ENCODE measurements around the gene CATSPERD. TPM values are rescaled to one million over a fixed set of nuclear protein-coding genes. Genes with fewer than 3 reads are reported as not detected.
"Not testable (repeated sequence)": the region's sequence is repeated elsewhere in the genome, so short reads cannot be mapped to it uniquely, and the experiment has no call there.

CATSPERD gene
- total RNA-seq, 2 donors from 2014 or later, result not detected

DNA sequence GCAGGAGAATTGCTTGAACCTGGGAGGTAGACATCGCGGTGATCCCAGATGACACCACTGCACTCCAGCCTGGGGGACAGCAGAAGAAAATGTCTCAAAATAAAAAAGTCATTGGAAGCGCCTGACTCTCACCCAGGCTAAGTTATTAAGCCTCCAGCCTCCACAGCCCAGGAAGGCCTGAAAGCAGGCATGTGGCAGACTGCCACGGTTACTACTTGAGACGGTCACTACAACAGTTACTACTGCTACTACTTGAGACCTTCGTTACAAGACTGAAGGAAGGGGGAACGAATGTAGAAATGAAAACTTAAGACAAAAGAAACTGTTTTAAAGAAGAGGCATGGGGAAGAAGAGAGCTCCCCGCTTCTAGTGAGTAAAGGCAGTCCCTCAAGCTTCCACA, 54.5 kb downstream of the CATSPERD start:
- DNase-seq (ENCODE audit: low spot score), result no peak
- intact Hi-C loops (cut with DNase I), result no loop called here

DNA sequence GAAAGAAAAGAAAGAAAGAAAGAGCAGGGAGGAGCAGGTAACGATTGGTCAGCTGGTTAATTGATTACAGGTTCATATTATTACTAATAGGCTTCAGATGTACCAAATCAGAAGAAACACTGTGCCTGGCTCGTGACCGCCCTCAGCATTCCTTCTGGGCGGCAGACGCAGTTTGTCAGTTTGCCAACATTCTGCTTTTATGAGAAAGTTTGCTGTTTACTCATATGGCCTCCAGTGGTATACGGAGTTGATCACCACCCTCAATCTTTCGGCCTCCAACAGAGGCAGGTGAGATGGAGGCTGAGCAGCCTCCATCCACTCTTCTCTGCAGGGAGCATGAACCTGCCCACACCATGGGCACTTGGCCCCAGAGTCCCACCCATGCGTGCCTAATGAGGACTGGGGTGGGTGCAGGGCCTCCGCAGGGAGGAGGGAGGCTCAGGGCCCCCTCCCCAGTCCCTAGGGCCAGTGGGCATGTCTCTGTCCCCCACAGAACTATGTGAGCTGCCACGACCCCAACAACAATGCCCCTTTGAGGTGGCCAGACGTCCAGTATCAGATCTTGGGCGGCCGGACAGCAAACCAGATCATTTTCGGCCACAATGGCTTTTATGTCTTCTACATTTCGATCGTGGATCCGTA, 55.4 kb downstream of the CATSPERD start:
- intact Hi-C loops (cut with DNase I), result no loop called here
- no peak for DNase-seq (ENCODE audit: low spot score)

DNA sequence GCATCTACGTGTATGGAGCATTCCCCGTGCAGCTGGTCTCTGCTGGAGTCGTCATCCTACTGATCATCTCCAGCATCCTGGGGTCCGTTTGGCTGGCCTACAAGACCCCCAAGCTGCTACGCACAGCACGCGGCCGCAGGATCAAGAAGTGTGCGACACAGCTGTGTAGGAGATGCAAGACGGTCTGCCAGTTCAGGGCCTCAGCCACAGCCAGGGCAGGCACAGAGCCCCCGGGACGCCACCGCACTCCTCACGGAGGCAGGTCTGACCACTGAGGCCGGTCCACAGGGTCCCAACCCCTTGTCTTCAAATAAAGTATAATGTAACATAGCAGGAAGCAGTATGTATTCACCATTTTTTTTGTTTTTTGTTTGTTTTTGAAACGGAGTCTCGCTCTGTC, 58.0 kb downstream of the CATSPERD start:
- DNase-seq (ENCODE audit: low spot score), result no peak
- intact Hi-C loops (cut with DNase I), result no loop called here

DNA sequence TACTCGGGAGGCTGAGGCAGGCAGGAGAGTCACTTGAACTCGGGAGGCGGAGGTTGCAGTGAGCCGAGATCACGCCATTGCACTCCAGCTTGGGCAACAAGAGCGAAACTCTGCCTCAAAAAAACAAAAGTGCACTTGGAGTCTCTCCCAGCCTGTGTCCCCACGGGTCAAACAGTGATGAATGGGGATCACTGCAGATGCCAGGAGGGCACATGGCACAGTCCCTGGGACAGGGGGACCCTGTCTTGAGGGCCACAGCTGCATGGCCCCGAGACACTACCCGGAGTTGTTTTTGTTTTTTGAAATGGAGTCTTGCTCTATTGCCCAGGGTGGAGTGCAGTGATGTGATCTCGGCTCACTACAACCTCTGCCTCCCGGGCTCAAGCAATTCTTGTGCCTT, 60.5 kb downstream of the CATSPERD start:
- DNase-seq (ENCODE audit: low spot score); intact Hi-C loops (cut with DNase I): not testable (repeated sequence)

DNA sequence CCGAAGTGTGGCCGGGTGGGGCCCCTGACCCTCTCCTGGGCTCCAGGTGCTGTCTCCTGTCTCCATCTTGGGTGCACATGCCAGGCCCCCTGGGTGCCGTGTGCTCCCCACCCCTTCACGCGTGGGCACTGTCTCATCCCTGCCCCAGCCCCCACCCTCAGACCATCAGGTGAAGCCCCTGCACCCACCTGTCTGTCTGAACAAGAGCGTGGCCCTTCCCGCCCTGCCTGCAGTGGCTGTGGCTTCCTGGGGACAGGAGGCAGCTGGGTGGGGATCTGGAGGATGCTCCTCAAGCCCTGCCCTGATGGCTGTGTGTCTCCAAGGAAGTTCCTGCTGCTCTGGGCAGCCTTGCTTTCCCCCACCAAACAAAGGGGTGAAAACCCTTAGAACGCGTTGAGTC, 61.9 kb downstream of the CATSPERD start:
- intact Hi-C loops (cut with DNase I), result no loop called here
- no peak for DNase-seq (ENCODE audit: low spot score)

DNA sequence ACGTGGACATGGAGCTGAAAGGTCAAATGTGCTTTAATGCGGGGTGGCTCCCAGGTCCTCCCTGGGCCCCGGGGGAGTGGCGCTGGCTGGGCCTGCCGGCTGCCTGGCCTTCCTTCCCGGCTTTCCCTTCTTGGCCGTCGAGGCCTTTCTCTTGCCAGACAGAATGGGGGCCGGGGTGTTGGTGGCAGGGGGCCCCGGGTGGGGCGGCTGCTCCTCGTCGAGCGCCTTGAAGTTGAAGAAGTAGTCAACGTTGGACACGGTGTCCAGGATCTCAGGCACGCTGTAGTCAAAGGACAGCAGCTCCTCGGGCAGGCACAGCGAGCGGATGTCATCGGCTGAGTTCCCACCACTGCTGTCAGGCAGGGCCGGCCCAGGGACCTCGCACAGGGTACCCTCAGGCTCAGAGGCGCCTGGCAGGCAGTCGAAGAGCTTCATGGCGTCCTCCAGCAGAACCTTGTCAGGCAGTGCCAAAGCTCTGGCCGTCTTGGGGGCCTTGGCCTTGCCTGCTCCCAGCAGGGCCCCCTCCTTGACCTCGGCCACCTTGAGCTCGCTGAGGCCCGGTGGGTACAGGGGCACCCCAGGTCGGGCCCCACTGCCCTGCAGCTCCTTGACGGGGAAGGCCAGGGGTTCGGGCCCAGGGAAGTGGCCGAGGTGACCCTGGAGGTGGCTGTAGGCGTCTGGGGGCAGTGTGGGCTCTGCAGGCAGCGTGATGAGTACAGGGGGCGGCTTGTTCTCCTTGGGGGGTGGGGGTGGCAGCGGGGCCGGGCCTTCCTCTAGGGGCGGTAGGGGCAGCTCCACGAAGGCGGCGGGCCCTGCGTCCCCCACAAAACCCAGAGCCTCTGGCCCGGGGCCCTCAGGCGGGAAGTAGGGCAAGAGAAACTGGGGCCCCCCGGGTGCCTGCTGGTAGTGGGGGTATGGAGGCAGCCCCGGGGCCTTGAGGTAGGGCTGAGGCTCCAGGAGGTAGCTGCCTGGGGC, 62.8 kb downstream of the CATSPERD start:
- intact Hi-C loops (cut with DNase I), result no loop called here
- DNase-seq (ENCODE audit: low spot score), result no peak

DNA sequence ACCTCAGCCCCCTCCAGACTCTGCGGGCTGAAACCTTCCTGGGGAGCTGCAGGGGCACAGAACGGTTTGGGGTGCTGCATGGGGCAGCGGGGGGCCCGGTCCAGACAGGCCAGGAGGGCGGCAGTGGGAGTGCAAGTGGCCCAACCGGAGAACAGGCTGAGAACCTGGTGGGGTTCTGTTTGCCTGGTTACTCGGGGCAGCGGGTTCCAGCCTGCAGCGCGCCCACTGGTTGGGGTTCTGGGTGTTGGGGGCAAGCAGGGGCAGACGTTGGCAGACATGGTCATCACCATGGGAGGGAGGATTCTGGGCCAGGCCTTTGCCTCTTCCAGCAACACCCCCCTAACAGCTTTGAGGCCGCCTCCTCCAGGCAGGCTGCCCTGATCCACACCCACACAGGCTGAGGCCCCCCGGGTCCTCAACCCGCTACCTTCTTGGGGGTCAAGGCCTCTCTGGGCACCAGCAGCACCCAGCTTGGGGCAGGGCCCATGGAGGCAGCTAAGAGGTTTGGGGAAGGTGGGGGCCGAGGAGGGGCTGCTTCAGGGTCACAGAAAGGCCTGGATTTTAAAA, 64.2 kb downstream of the CATSPERD start, which contains the start of gene PRR22:
PRR22 (minus strand) TSS at position 166 of the 567 bp plus-strand sequence; CDS start at position 80, 86 bp downstream.
- intact Hi-C loops (cut with DNase I), result no loop called here
- DNase-seq (ENCODE audit: low spot score), result no peak

DNA sequence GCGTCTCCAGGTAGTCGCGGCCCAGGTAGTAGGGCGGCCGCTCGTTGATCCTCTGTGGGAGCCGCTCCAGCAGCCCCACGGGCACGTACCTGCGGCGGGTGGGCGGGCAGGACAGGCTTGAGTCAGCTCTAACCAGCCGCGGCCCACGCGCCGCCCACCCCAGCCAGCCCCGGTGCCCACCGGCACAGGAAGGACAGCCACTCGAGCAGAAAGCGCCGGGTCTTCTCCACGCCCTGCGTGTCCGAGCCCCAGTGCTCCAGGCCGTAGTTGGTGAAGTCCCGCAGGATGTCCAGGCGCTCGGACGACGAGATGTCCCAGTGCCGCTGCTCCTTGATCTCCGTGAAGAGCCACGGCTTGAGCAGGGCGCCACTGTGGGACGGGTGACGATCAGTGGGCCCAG, 65.0 kb downstream of the CATSPERD start:
- intact Hi-C loops (cut with DNase I), result no loop called here

DNA sequence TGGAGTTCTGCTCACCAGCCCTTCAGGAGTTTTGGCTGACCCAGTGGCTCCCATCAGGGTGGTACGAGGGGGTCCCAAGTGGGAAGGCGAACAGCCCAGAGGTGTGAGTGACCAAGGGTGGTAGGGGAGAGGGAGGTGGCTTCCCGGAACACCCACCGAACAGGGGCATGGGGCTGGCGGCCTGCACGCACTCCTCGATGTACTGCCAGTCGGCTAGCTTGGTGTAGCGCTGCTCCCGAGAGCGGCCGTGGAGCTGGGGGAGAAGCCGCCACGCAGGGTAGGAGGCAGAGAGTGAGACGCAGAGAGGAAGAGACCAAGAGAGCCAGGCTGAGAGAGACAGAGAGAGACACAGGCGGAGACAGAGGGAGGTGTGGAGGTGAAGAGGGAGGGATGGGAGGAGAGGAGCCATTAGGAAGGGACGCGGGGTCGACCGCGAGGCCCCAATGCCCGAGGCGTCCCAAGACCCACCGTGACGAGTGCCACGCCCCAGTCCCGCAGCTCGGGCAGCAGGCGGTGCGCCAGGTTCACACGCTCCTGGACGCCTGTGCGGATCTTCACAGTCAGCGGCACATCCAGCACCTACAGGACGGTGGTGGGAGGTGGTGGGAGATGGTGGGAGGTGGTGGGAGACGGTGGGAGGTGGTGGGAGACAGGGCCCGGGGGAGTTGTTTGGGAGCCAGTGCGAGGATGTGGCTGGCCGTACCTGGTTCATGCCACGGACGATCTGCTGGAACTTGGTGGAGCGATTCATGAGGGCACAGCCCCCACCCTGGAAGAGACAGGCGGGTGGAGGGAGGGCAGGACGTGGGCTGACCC, 66.4 kb downstream of the CATSPERD start:
- intact Hi-C loops (cut with DNase I), result no loop called here
- DNase-seq (ENCODE audit: low spot score), result no peak

More for the DNA sequence above, 65.0 kb downstream of the CATSPERD start:
- DNase-seq (ENCODE audit: low spot score), result no peak

DNA sequence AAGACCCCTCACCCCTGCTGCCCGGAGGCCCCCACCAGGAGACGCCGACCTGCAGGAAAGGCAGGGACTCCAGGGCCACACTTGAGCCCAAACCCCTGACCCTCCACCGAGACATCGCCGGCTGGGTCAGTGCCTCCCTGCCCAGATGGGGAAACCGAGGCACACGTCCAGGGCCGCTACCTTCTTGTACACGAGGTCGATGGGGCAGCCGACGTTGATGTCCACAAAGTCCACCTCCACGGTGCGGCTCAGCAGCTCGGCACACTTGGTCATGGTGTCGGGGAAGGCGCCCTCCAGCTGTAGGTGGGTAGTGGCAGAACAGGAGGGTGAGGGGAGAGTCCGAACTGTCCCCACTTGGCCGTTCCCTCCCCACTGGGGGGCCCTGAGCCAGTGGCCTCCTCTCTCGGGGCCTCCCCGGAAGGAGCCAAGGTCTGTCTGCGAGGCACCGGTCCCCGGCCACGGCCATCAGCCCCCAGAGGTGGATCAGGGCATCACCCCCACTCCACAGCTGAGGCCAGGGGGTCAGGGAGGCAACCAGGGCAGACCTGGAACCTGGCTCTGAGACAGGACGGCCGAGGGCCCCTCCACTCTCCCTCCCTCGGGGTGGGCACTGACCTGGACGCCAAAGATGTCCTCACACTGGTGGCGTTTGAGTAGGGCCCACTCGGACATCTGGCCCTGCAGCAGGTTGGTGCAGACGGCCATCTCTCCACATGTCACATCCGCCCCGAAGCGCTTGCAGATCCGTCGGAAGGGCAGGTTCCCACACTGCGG, 67.2 kb downstream of the CATSPERD start:
- no peak for DNase-seq (ENCODE audit: low spot score)
- intact Hi-C loops (cut with DNase I), result no loop called here

DNA sequence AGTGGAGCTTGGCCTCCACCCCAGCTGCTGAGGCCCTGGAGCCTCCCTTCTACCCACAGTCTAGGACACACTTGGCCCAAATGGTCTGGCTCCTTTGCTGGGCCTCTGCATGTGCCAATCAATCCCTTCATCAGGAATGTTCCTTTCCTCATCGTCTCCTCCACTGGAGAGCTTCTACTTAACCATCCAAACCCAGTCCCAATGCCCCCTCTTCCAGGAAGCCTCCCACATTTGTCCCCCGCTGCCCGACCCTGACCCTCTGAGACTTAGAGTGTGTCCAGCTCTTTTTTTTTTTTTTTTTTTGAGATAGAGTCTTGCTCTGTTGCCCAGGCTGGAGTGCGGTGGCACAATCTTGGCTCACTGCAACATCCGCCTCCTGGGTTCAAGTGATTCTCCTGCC, 68.0 kb downstream of the CATSPERD start:
- no peak for DNase-seq (ENCODE audit: low spot score)
- intact Hi-C loops (cut with DNase I), result no loop called here

DNA sequence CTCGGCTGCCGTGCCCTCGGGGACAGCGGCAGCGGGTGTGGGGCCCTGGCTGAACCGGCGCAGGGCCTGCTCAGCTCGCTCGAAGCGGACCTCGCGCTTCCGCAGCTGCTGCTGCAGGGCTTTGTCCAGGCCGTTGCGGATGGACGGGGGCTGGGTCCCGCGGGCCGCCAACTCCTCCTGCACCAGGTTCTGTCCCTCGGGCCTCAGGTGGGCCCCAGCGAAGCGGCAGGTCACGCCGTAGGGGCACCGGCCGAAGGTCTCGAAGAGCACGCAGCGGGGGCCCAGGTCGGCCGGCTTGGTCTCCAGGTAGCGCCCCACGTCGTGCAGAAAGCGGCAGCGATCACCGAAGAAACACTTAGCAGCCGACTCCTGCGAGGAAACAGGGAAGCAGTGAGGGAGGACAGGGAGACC, 68.9 kb downstream of the CATSPERD start:
- intact Hi-C loops (cut with DNase I), result no loop called here
- DNase-seq (ENCODE audit: low spot score), result no peak

DNA sequence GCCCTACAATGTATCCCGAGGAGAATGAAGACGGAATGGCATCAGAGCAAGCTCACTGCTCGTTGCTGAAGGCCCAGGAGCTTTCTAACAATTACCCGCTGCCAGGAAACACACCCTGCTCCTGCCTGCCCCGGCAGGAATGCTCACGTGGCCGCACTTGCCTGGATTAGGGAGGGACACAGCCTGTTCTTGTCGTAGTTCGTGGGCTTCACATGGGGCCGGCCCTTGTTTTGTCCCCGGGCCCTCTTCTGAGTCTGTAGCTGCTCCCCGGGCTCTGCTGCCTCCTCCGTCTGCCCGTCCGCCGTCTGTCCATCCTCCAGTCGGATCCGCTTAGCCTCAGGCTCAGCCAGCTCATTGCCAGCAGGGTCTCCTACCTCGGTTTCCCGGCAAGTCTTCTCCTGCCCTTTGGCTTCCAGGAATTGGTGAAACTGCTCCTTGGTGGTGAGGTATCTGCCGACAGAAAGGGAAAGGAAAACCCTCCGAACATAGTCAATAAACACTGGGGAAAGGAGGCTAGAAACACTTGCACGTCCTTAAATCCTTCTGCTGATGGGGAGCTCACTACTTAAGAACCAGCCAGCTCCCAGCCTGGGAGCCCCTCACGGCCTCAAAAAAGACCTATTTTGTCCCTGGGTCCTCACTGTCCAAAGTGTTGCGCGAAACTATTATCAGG, 69.6 kb downstream of the CATSPERD start:
- DNase-seq (ENCODE audit: low spot score), result no peak
- intact Hi-C loops (cut with DNase I), result no loop called here

DNA sequence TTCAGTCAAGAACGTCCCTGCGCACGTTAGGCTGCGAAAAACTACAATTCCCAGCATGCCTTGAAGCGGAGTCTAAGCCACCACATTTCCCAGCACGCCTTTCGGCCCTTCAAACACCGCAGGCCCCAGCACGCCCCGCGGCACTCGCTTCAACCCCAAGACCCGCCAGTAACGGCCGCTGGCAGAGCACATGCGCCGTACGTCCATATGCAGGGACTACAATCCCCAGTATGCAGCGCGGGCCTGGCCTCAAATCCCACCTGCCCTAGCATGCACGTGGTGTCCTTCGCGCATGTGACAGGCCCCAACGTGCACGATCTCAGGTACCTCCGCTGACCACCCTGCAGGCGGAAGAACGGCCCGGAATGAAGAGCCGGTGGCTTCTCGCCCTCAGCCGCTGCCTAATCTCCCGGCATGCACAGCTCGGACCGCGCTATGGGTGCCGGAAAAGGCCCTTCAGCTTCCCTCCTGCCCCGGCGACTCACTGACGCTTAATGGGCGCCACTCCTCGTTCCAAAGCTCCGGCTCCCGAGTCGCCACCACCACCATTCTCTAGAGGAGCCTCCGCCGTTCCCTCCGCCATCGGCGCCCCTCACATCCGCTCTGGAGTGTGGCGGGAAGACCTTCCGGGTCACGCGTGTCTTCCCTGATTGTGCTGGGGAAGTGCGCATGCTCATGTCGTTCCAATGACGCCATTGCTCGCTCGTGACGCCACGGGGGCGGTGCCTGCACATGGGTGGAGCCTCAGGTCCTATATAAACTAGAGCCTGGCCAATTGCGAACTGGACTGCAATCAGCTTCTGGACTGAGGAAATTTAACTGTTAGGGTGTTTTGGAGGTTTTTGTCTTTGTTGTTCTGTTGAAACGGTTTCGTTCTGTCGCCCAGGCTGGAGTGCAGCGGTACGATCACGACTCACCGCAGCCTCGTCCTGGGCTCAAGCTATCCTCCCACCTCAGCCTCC, 70.4 kb downstream of the CATSPERD start, which contains the start of gene DUS3L:
DUS3L (minus strand) TSS at position 605 of the 962 bp plus-strand sequence; CDS start at position 583, 22 bp downstream.
- intact Hi-C loops (cut with DNase I), result no loop called here
- peak; percentile 99 for DNase-seq (ENCODE audit: low spot score)

DNA sequence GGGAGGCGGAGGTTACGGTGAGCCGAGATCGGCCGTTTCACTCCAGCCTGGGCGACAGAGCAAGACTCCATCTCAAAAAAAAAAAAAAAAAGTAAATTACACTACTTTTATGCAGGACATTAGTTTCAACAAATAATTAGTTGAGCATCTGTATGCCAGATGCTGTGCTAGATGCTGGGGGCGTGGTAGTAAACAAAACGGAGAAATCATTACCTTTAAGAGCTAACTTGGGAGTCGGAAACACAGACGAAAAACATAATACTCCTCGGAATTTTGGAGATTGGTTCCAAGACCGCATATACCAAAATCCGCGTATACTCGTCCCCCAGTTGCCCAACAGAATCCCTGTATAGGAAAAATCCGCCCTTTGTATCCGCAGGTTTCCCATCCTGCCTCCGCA, 71.8 kb downstream of the CATSPERD start:
- DNase-seq (ENCODE audit: low spot score), result no peak
- intact Hi-C loops (cut with DNase I), result no loop called here

DNA sequence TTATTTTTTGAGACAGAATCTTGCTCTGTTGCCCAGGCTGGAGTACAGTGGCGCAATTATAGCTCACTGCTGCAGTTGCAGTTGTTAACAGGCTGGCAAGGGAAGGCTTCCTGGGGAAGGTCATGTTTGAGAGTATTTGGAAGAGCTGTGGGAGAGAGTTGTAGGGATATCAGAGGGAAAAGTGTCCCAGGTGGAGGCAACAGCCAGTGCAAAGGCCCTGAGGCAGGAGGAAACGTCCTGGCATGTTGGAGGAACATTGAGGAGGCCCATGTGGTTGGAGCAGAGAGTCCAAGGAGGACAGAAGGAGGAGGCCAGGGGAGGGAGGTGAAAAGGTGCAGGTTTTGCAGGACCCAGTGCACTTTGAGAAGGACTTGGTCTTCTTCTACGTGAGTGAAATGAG, 72.8 kb downstream of the CATSPERD start:
- no peak for DNase-seq (ENCODE audit: low spot score)
- intact Hi-C loops (cut with DNase I), result no loop called here

DNA sequence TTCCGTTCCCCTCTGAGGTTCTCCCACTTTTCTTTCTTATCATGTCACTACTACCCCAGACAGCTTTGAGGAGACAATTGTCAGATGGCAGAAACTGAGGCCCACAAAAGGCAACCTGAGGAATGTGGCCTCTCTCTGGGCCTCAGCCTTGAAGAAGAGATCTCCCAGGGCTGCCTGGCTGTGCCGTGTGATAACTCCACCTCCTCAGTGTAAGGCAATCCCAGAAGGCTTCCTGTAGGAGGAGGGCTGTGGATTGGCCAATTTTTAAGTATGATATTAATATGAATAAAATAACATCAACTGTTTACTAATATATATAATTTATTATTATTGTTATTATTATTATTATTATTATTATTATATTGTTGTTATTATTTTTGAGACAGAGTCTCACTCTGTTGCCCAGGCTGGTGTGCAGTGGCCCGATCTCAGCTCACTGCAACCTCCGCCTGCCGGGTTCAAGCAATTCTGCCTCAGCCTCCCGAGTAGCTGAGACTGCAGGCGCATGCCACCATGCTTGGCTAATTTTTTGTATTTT, 75.0 kb downstream of the CATSPERD start:
- DNase-seq (ENCODE audit: low spot score), result no peak
- intact Hi-C loops (cut with DNase I), result no loop called here
